Osteoblast (primary cell): ENCODE measurements around the gene ABI3. TPM values are rescaled to one million over a fixed set of nuclear protein-coding genes. Genes with fewer than 3 reads are reported as not detected.

Source experiments
- DNase-seq: peaks from one replicate; pipeline ENCODE4 v3.0.0; 2011; ENCODE audit warnings: low spot score, mixed read lengths; ENCODE audit not compliant: insufficient read length; ENCODE audit errors: missing footprints
- H2AFZ ChIP-seq: 2 replicates; pipeline ENCODE4 v1.6.0; 2011; ENCODE audit warnings: mild to moderate bottlenecking, low read length
- H3K27ac ChIP-seq: 2 replicates; pipeline ENCODE4 v1.5.1; 2011; ENCODE audit warnings: mild to moderate bottlenecking, low read depth, low read length, moderate library complexity
- H3K27me3 ChIP-seq: 2 replicates; pipeline ENCODE4 v1.6.0; 2012; ENCODE audit warnings: mild to moderate bottlenecking, control low read depth, inconsistent platforms, low read length, moderate library complexity; ENCODE audit not compliant: insufficient read depth
- H3K36me3 ChIP-seq: 2 replicates; pipeline ENCODE4 v1.5.1; 2011; ENCODE audit warnings: mild to moderate bottlenecking, low read length, control low read depth, moderate library complexity; ENCODE audit not compliant: insufficient read depth
- H3K4me1 ChIP-seq: 2 replicates; pipeline ENCODE4 v1.5.1; 2011; ENCODE audit warnings: mild to moderate bottlenecking, low read length, control low read depth, moderate library complexity; ENCODE audit not compliant: insufficient read depth
- H3K4me2 ChIP-seq: 2 replicates; pipeline ENCODE4 v1.6.0; 2011; ENCODE audit warnings: mild to moderate bottlenecking, low read length; ENCODE audit not compliant: insufficient read depth
- H3K4me3 ChIP-seq: fragments of 200-600 bp; sonication (generic); 3 replicates; pipeline ENCODE4 v1.5.1; 2012; ENCODE audit warnings: mild to moderate bottlenecking, low read length, inconsistent platforms; ENCODE audit not compliant: insufficient read depth
- H3K79me2 ChIP-seq: 2 replicates; pipeline ENCODE4 v1.6.0; 2012; ENCODE audit warnings: mild to moderate bottlenecking, low read length, control low read depth, inconsistent platforms; ENCODE audit not compliant: insufficient read depth
- H3K9me3 ChIP-seq: 2 replicates; pipeline ENCODE4 v1.5.1; 2011; ENCODE audit warnings: low read depth, low read length, control low read depth
- H4K20me1 ChIP-seq: 2 replicates; pipeline ENCODE4 v1.6.0; 2012; ENCODE audit warnings: mild to moderate bottlenecking, low read length, control low read depth; ENCODE audit not compliant: insufficient read depth
- CTCF ChIP-seq: IDR thresholded peaks from 2 replicates; pipeline ENCODE4 v1.5.1; 2011; ENCODE audit warnings: mild to moderate bottlenecking, low read depth, low read length, moderate library complexity; ENCODE audit errors: extremely low read depth
- total RNA-seq: library from RNA; depleted of rRNA; stranded (reverse); fragments of >200 nt; gene quantifications from 2 replicates; pipeline ENCODE4 v1.2.3, GENCODE V29; 2012

ABI3 gene
- total RNA-seq, 1 donor, result 0.36 TPM

GRCh38 chr17:49266233-49266632 is 55.7 kb downstream of the ABI3 start:
- H2AFZ ChIP-seq, result no peak overlapping the region
- no peak overlapping the region for H3K4me3 ChIP-seq
- H3K4me2 ChIP-seq, result no peak overlapping the region
- H3K36me3 ChIP-seq, result no peaks in the 10 kb centered on the region
- no peaks in the 10 kb centered on the region for H3K79me2 ChIP-seq
- no peak for TF ChIP-seq CTCF
- DNase-seq, result peak; percentile 2
- H3K27me3 ChIP-seq, result no peaks in the 10 kb centered on the region
- no peak overlapping the region for H3K27ac ChIP-seq
- H3K9me3 ChIP-seq, result no peaks in the 10 kb centered on the region
- peaks cover under 1% of the 10 kb centered on the region for H3K4me1 ChIP-seq
- no peaks in the 10 kb centered on the region for H4K20me1 ChIP-seq

- no peak for TF ChIP-seq CTCF
- no peak for DNase-seq
- Histone ChIP-seq H3K9me3 (no peaks in the 10 kb centered on the region), H4K20me1 (no peaks in the 10 kb centered on the region), H3K27ac (no peak overlapping the region), H3K4me2 (no peak overlapping the region), H3K79me2 (no peaks in the 10 kb centered on the region), H3K4me3 (no peak overlapping the region), H3K4me1 (no peaks in the 10 kb centered on the region), H2AFZ (no peak overlapping the region), H3K36me3 (no peaks in the 10 kb centered on the region), H3K27me3 (no peaks in the 10 kb centered on the region)
Measured at GRCh38 chr17:49267912-49268311, 57.4 kb downstream of the ABI3 start.

GRCh38 chr17:49269356-49269755 is 58.8 kb downstream of the ABI3 start:
- TF ChIP-seq CTCF, result no peak

More at GRCh38 chr17:49269356-49269755, 58.8 kb downstream of the ABI3 start:
- Histone ChIP-seq H3K79me2 (no peaks in the 10 kb centered on the region), H3K9me3 (no peaks in the 10 kb centered on the region), H3K36me3 (no peaks in the 10 kb centered on the region), H3K4me2 (no peak overlapping the region), H3K27ac (no peak overlapping the region), H3K4me3 (no peak overlapping the region), H4K20me1 (no peaks in the 10 kb centered on the region), H3K4me1 (no peaks in the 10 kb centered on the region), H3K27me3 (no peaks in the 10 kb centered on the region), H2AFZ (no peak overlapping the region)
- DNase-seq, result peak; percentile 68

Other genes starting within 250 kb of the ABI3 start
- not detected in 2 replicates for gene GIP, start 242.1 kb upstream of the ABI3 start, total RNA-seq
- gene IGF2BP1, start 213.3 kb upstream of the ABI3 start, total RNA-seq, result 0.59 and 1.4 TPM in 2 replicates
- under 0.01 TPM in 1 of 2 replicates, not detected in the other for gene B4GALNT2, start 77.9 kb upstream of the ABI3 start, total RNA-seq
- gene GNGT2, start 133 bp upstream of the ABI3 start, total RNA-seq, result not detected in 2 replicates
- 0.29 and 0.36 TPM in 2 replicates for gene PHOSPHO1, start 20.1 kb downstream of the ABI3 start, total RNA-seq
- gene ZNF652, start 151.5 kb downstream of the ABI3 start, total RNA-seq, result 28.2 and 31.5 TPM in 2 replicates
- 71.7 and 71.9 TPM in 2 replicates for gene PHB1, start 204.2 kb downstream of the ABI3 start, total RNA-seq